ENCODE data around the gene OR52E6.

OR52E6 gene

DNA sequence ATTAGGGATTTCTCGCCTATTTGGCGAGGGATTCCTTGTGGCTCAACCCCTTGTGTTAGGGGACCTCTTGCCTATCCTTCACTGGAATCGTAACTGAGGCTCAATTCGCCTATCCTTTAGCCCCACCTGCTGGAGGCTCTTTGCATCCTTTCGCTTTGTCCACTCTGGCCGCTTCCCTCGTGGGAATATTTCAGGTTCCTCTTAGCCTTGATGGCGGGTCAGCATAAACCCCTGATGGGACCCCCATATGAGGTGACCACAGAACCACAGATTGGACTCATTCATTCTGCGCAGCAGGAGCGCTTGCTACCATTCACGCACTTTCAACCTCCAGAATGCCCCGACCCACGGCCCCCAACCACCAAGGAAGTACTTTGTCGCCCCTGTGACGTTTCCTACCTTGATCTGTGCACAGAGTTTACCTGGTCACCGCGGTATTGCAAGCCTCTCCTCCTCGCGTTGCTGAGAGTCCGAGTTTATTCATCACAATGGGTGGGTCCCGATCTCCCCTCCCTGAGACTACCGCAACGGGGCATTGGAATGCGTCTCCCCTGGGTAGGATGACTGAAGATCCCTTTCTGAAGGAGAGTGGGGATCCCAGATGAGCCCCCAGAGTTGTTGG, 33.1 kb downstream of the OR52E6 start, which contains the start of gene OR52N2:
Gene OR52N2, plus strand, starts transcription at position 425 of the 622 bp plus-strand sequence. CDS start 11,412 bp downstream, outside the sequence.
- DNase-seq (ENCODE audit: low read depth): peak; percentile 15

DNA sequence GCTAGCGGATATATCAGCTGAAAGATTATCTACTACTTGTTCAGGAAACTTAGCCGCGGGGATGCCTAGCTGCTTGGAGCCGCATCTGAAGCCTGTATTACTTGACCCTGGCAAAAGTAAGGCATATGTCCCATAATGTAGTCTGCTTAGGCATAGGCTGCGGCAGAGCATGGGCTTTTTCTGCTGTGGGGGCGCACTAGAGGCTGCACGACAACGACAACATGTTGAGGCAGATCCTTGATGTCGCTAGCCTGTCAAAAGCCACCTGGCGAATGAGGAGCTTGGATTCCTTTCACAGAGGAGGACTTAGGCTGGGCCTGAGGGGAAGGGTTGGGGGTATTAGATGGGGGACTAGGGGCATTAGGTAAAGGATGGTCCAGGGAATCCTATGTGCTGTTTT, 34.1 kb downstream of the OR52E6 start:
- no peak overlapping the region for H3K4me3 ChIP-seq (ENCODE audit: low read depth, low read length)
- DNase-seq (ENCODE audit: low read depth): no peak

More for the DNA sequence above, 33.1 kb downstream of the OR52E6 start, which contains the start of gene OR52N2:
- peak within 1 kb of the TSS; percentile 59 for H3K4me3 ChIP-seq (ENCODE audit: low read depth, low read length)

DNA sequence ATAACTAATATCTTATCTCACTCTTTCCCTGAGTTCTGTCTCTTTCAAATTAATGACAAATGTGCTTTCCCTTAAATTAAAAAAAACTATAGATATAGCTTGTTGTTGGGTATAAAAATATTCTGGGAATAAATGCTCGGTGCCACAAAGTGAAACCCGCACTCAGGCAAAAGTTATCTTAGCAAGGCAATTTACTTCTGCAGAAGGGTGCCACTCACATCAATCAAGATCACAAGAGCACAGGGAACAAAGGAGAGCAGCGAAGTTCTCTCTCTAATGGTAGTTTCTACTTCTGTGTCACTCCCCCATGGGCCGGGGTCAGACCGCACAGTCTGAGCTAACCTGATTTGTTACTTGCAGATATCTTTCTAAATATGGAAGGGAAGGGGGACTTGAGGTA, 37.7 kb downstream of the OR52E6 start:
- no peak for DNase-seq (ENCODE audit: low read depth)
- H3K4me3 ChIP-seq (ENCODE audit: low read depth, low read length): no peak overlapping the region

DNA sequence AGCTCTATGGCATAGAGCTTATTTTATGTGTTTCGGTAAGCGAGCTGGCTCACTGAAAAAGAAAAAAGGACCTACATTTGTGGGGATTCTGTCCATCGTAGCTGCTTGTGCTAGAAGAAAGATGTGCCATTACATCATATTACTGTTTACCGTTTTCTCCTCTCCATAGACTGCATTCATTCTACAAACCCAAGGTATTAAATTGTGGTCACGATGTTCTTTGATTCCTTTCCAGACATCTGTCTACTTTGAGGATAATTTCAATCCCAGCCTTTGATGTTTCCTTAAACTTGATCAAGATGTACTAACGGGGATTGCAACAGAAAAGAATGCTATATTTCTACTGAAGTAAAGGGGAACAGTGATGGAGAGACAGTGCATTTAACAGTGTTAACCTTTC, 45.2 kb downstream of the OR52E6 start:
- H3K4me3 ChIP-seq (ENCODE audit: low read depth, low read length): no peak overlapping the region
- no peak for DNase-seq (ENCODE audit: low read depth)

DNA sequence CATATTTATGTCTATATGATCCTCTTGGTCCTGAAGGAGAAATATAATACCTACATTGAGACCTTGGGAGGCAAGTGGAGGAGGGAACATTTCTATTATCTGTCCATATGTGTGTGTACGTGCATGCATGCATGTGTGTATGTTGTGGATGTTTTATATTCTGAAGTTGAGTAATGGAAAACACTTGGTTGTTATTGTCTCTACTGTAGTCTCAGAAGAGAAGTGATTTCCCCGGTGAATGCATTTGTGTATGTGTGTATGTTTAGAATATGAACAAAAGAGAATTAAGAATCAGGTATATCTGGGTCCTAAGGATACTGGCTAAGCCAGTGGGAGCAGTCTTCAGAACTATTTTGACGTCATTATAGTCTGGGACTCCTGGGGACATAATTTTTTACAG, 50.5 kb downstream of the OR52E6 start, which contains the start of gene OR52N1:
Gene OR52N1, minus strand, starts transcription at position 101 of the 400 bp plus-strand sequence. CDS start 2,449 bp downstream, outside the sequence.
- no peak within 1 kb of the TSS for H3K4me3 ChIP-seq (ENCODE audit: low read depth, low read length)
- DNase-seq (ENCODE audit: low read depth): no peak

Data from skeletal muscle cell (primary cell).